Anterior cingulate cortex (tissue), 58 donors: Measurements from ENCODE around the gene SIGLEC9.
A peak's percentile ranks its signal among the peaks of the same experiment; 100 is the strongest.

Source experiments
- DNase-seq, 58 donors: peaks; one replicate each; lab custom pipeline; 2025; lab: John Stamatoyannopoulos, UW

Gene SIGLEC9

DNA sequence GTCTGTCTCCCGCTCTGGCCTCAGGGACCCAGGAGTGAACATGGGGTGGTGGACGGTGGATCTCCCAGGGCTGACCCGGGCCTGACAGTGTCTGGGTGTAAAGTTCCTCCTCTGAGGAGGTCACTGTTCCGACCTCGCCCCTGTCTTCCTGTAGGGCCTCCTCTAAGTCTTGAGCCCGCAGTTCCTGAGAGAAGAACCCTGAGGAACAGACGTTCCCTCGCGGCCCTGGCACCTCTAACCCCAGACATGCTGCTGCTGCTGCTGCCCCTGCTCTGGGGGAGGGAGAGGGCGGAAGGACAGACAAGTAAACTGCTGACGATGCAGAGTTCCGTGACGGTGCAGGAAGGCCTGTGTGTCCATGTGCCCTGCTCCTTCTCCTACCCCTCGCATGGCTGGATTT lies at the start of gene SIGLEC9:
Gene SIGLEC9 (plus strand): TSS at position 178 of the 400 bp plus-strand sequence. CDS start 69 bp downstream, at position 247.
- peak in 17 of 58 donors; percentile 2 to 38 (median 15) for DNase-seq

- no peak for DNase-seq
Observed at GRCh38 chr19:51075998-51076397, 48.7 kb upstream of the SIGLEC9 start.

DNA sequence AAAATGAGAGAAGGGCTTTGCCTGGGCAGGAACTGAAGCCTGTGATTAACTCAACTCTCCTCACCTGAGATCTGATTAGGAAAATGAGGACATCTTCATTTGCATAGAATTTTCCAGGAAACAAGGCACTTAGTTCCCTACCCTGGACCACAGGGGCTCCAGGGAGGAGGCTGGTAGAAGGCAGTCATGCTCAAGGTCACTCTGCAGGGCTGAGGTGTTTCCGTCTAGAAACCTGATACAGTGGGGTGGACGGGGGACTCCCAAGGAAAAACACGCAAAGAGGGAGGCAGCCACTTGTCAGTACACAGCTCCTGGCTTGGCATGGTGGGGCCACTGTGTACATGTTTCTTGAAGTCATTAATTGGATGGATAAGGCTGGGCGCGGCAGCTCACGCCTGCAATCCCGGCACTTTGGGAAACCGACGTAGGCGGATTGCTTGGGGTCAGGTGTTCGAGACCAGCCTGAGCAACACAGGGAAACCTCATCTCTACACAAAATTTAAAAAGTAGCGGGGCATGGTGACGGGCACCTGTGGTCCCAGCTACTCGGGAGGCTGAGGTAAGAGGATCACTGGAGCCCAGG lies 48.0 kb upstream of the SIGLEC9 start:
- DNase-seq, result no peak

GRCh38 chr19:51078104-51078503 lies 46.6 kb upstream of the SIGLEC9 start:
- DNase-seq, result no peak

DNA sequence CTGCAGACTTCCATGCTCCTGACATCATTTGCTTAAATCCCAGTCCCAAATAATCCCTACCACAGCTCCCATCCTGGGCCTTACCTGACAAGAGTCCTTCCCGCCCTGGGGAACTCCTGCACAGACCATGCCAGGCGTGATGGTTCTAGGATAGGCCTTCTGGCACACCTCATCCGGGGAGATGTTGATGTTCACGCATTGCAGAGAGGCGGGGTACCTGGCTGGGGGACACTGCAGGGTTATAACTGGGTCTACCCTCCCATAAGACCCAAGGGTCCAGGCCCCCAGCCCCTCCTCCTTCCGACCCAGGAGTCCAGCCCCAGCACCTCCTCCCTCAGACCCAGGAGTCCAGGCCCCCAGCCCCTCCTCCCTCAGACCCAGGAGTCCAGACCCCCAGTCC lies 46.0 kb upstream of the SIGLEC9 start:
- no peak for DNase-seq

DNA sequence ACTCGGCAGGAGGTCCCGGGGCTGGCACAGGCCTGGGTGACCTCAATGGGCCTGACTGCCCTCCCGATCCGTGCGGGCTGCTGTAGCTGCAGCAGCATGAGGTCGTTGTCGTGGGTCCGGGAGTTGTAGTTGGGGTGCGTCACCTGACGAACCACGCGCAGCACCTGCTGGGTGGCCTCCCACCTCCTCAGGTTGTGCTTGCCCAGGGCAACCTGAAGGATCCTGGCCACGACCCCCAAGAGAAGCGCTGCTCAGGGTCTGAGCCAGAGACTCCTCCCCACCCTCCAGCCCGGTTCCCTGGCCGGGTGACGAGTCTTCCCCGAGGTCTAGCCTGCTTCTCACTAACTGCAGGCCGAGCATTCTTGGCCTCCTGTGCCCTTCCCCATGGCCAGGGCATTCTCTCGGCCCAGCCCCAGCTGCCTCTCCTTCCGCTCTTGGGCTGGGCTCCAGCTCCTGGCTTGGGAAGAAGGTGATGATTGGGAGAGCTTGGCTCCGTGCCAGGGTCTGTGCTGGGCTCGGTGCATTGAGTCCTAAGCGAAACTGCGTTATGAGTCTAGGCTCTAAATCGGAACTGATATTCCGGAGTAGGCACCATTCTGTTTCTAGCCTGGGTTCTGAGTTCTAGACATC lies 45.1 kb upstream of the SIGLEC9 start:
- peak in 10 of 58 donors; percentile 2 to 34 (median 10) for DNase-seq

GRCh38 chr19:51081476-51081875 lies 43.2 kb upstream of the SIGLEC9 start:
- DNase-seq, result no peak

GRCh38 chr19:51082611-51083010 lies 42.1 kb upstream of the SIGLEC9 start, which contains the start of gene KLK14:
KLK14 (minus strand) TSS chr19:51082887; CDS start chr19:51082614, 273 bp downstream.
- no peak for DNase-seq

DNA sequence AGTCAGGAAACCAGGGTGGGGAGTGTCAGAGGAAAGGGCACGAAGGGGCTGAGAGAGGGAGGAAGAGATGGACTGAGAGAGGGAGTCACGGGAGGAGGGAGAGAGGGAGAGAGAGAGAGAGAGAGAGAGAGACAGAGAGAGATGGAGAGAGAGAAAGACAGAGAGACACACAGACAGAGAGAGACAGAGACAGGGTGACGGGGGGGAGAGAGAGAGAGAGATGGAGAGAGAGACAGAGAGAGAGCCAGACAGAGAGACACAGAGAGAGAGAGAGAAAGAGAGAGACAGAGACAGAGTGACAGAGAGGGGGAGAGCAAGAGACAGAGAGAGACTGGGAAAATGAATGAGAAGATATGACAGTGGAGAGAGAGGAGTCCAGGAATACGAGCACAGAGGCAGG lies 41.5 kb upstream of the SIGLEC9 start:
- no peak for DNase-seq

GRCh38 chr19:51083783-51084182 lies 40.9 kb upstream of the SIGLEC9 start:
- DNase-seq, result no peak

DNA sequence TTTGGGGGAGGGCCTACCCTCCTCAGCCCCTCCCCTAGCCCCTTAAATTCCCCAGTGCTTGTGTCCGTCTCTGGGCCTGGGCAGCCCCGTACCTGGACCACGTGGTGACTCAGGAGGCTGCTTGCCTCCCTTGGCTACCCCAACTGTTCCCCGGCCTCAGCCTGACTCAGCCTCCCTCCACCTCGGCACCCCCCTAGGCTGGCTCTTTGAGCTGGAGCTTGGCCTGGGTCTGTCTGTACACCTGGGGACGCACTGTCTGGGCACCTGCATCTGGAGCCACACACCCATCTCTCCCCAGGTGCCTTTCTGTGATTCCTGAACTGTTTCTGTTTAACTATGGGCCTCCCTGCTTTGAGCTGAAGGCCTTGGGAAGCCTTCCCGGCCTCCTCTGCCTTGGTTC lies 40.2 kb upstream of the SIGLEC9 start:
- DNase-seq, result no peak

- no peak for DNase-seq
Observed at GRCh38 chr19:51086153-51086850, 38.4 kb upstream of the SIGLEC9 start.

GRCh38 chr19:51089786-51090185 lies 34.9 kb upstream of the SIGLEC9 start:
- no peak for DNase-seq

DNA sequence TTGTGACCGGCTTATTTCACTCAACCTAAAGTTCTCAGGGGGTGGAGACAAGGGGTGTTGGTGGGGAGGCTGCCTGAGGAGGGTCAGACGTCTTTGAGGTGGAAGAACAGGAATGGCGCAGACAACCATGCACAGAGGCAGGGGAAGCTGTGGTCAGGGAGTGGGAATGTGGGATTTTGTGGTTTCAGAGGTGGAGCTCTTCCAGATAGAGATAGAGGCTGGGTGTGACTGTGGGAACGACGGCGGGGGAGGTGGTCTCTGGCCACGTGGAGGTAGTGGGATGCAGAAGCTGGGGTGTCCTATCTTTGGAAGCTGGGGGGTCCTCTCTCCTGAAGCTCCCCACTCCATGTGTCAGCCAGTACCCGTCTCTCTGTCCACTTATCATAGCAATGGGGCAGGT lies 34.2 kb upstream of the SIGLEC9 start:
- DNase-seq, result no peak

GRCh38 chr19:51091126-51091525 lies 33.6 kb upstream of the SIGLEC9 start:
- DNase-seq, result no peak

DNA sequence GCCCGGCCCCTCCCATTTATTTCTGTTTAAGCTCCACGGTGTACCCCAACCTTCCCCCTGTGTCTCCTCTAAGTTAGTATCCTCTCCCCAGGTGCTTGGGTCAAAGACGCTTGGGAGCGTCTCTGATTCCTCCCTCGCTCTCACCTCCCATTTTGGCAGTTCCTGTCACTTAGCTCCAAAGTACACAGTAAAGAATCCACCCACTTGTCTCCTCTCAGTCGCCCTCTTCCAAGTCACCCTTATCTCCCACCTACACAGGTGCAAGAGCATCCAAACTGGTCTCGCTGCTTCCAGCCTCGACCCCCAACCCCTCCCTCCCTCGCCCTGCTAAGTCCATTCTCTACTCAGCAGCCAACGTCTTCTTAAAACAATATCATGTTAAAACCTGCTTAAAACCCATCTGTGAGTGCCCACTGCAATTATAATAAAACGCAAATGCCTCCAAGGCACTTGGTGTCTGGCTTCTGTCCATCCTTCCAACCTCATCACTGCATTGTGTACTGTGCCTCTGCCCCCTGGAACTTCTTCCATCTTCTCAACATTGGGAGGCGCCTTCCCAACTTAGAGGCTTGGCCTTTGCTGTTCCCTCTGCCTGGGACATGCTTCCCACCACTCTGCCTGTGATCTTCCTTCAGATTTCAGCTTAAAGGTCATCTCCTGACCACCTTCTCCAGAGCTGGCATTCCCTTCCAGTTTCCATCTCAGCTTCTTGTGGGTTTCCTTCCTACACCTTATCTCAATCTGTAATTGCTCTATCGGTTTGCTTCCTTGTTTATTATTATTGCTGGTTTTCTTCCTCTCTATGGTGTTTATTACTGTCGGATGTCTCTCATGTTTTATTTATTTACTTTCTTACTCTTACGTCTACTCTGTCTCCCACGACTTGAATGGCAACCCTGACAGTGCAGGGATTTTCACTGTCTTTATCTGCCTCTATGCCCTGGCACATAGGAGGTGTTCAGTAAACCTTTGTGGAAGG lies 32.5 kb upstream of the SIGLEC9 start:
- DNase-seq, result no peak

DNA sequence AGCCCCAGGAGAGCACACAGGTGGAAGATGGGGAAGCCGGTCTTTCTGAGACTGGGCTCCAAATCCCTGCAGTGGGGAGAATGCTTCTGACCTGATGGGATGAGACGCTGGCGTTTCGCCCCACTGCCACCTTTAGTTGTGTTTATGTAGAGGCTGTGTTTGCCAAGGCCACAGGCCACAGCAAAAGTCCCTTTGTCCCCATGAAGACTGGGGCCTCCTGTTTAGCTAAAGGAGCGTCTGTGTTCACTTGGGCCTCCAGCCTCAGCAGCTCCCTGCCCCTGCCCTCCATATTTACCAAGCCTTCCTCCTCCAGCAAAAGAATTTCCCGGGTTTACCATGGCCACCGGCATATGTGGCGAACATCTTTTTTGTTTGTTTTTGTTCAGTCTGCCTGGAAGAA lies 31.6 kb upstream of the SIGLEC9 start:
- peak in 5 of 58 donors; percentile 6 to 14 (median 9) for DNase-seq

GRCh38 chr19:51093510-51094345 lies 31.0 kb upstream of the SIGLEC9 start:
- no peak for DNase-seq

DNA sequence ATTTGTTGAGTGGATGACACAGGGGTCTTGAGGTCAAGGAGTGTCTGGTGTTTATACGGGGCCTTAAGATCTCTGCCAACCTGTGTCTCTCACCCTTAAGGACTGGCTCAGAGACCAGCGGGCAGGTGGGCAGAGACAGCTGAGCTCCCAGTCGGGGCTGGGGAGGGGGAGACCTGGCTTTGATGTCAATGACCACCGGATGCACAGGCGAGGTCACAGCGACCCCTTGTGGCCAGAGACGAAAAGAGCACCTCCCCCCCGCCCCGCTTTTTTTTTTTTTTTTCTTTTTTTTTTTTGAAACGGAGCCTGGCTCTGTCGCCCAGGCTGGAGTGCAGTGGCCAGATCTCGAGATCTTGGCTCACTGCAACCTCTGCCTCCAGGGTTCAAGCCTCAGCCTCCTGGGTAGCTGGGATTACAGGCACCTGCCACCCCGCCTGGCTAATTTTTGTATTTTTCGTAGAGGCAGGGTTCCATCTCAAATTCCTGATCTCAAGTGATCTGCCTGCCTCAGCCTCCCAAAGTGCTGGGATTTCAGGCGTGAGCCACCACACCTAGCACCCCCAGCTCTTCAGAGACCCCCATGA lies 29.9 kb upstream of the SIGLEC9 start:
- peak in 6 of 58 donors; percentile 2 to 9 (median 4) for DNase-seq
